SK-N-SH (cell line): ENCODE data around the gene ZNRD2. TPM values are rescaled to one million over a fixed set of nuclear protein-coding genes. Genes with fewer than 3 reads are reported as not detected.

Experiments used
- CTCF ChIA-PET: fragments of 300-600, 350-600 bp; formaldehyde crosslinking; extraction: SDS; loops from one replicate; lab custom pipeline; 2021; lab: Yijun Ruan, JAX
- POLR2A ChIA-PET: fragments of 350-600 bp; sonication (Branson Sonifier 250); formaldehyde crosslinking; extraction: SDS; loops from one replicate; lab custom pipeline; 2020; ENCODE audit warnings: antibody characterized with exemption, inconsistent platforms; lab: Yijun Ruan, JAX
- DNase-seq: peaks from one replicate; pipeline ENCODE4 v3.0.0; 2012
- H2AFZ ChIP-seq: fragments of 200-600 bp; sonication (generic); 2 replicates; pipeline ENCODE4 v1.8.1; 2016; ENCODE audit warnings: antibody characterized with exemption, mild to moderate bottlenecking, low read depth
- H3F3A ChIP-seq: fragments of 200-600 bp; sonication (generic); replicated peaks from 2 replicates; pipeline ENCODE3; 2016; ENCODE audit warnings: antibody characterized with exemption, mild to moderate bottlenecking; ENCODE audit not compliant: insufficient read depth
- H3K27ac ChIP-seq, 2 experiments: fragments of 200-500 bp in 1 of 2; fragments of 200-600 bp in 1 of 2; sonication (Bioruptor generic) in 1 of 2; sonication (generic), shearing (Covaris generic) in 1 of 2; 2 replicates each; pipeline versions ENCODE4 v1.5.1 to v1.6.1; 2014 to 2016; ENCODE audit warnings: low read depth in 2 of 2, inconsistent platforms in 1 of 2, low read length in 1 of 2, mild to moderate bottlenecking in 1 of 2, mixed read lengths in 1 of 2
- H3K27me3 ChIP-seq: fragments of 200-600 bp; sonication (generic), shearing (Covaris generic); 2 replicates; pipeline ENCODE4 v1.6.1; 2016; ENCODE audit warnings: mixed run types; ENCODE audit not compliant: insufficient read depth
- H3K36me3 ChIP-seq, 2 experiments: fragments of 200-500 bp in 1 of 2; fragments of 200-600 bp in 1 of 2; sonication (Bioruptor generic) in 1 of 2; sonication (generic) in 1 of 2; replicated peaks in 1 of 2; 2 replicates each; pipeline versions ENCODE3 to v1.5.1; 2014 to 2016; ENCODE audit warnings: low read length in 1 of 2, mild to moderate bottlenecking in 1 of 2; ENCODE audit not compliant: insufficient read depth in 2 of 2, control insufficient read depth in 1 of 2
- H3K4me1 ChIP-seq, 2 experiments: fragments of 200-500 bp in 1 of 2; fragments of 200-600 bp in 1 of 2; sonication (Bioruptor generic) in 1 of 2; sonication (generic), shearing (Covaris generic) in 1 of 2; 2 replicates each; pipeline versions ENCODE4 v1.5.1 to v1.6.1; 2014 to 2016; ENCODE audit warnings: low read depth in 1 of 2, low read length in 1 of 2, mixed run types in 1 of 2; ENCODE audit not compliant: insufficient read depth in 2 of 2, control insufficient read depth in 1 of 2
- H3K4me2 ChIP-seq: fragments of 200-600 bp; sonication (generic), shearing (Covaris generic); 2 replicates; pipeline ENCODE4 v1.6.1; 2017; ENCODE audit warnings: mixed run types
- H3K4me3 ChIP-seq, 2 experiments: fragments of 200-500 bp in 1 of 2; fragments of 200-600 bp in 1 of 2; sonication (Bioruptor generic) in 1 of 2; sonication (generic), shearing (Covaris generic) in 1 of 2; 2 replicates each; pipeline versions ENCODE4 v1.5.1 to v1.8.1; 2014 to 2016; ENCODE audit warnings: low read depth in 2 of 2, inconsistent platforms in 1 of 2, low read length in 1 of 2, mild to moderate bottlenecking in 1 of 2, mixed read lengths in 1 of 2, moderate library complexity in 1 of 2
- H3K79me2 ChIP-seq: fragments of 200-600 bp; sonication (generic); 2 replicates; pipeline ENCODE4 v1.8.1; 2017; ENCODE audit warnings: mild to moderate bottlenecking; ENCODE audit not compliant: insufficient read depth
- H3K9ac ChIP-seq: fragments of 200-600 bp; sonication (generic); 2 replicates; pipeline ENCODE4 v1.6.1; 2017; ENCODE audit warnings: mixed run types
- H3K9me2 ChIP-seq: fragments of 200-600 bp; sonication (generic); 2 replicates; pipeline ENCODE4 v1.6.1; 2017; ENCODE audit warnings: mixed run types
- H3K9me3 ChIP-seq: fragments of 200-600 bp; sonication (generic); 2 replicates; pipeline ENCODE4 v1.6.1; 2017; ENCODE audit warnings: mixed run types, mild to moderate bottlenecking, moderate library complexity
- H4K20me1 ChIP-seq: fragments of 200-600 bp; sonication (generic); 2 replicates; pipeline ENCODE4 v1.6.1; 2017; ENCODE audit warnings: mild to moderate bottlenecking, mixed run types; ENCODE audit not compliant: insufficient read depth
- CTCF ChIP-seq: fragments of 200-600 bp; sonication (generic); IDR thresholded peaks from 2 replicates; pipeline ENCODE4 v1.6.1; 2017; ENCODE audit warnings: antibody characterized with exemption, mild to moderate bottlenecking, moderate library complexity
- EZH2phosphoT487 ChIP-seq: fragments of 200-600 bp; sonication (generic); IDR thresholded peaks from 2 replicates; pipeline ENCODE4 v1.6.1; 2017; ENCODE audit warnings: low read depth, mixed run types, mild to moderate bottlenecking, antibody characterized with exemption, moderate library complexity, borderline replicate concordance
- FOSL2 ChIP-seq: IDR thresholded peaks from 2 replicates; pipeline ENCODE4 v1.4.0; 2012; ENCODE audit warnings: low read depth, mild to moderate bottlenecking, moderate library complexity, borderline replicate concordance
- FOXM1 ChIP-seq: IDR thresholded peaks from 2 replicates; pipeline ENCODE4 v1.4.0; 2012; ENCODE audit warnings: low read depth, mild to moderate bottlenecking
- IRF3 ChIP-seq: fragments of 150-350 bp; IDR thresholded peaks from 2 replicates; pipeline ENCODE4 v1.6.1; 2016; ENCODE audit warnings: mild to moderate bottlenecking, low read depth, low read length
- NFIC ChIP-seq: IDR thresholded peaks from 2 replicates; pipeline ENCODE4 v1.4.0; 2012; ENCODE audit warnings: borderline replicate concordance
- NRF1 ChIP-seq: IDR thresholded peaks from 2 replicates; pipeline ENCODE4 v1.6.1; 2012; ENCODE audit warnings: low read depth, mild to moderate bottlenecking, low read length
- POLR2AphosphoS5 ChIP-seq: IDR thresholded peaks from 2 replicates; pipeline ENCODE4 v1.6.1; 2012; ENCODE audit warnings: low read depth, low read length
- RAD21 ChIP-seq: IDR thresholded peaks from 2 replicates; pipeline ENCODE4 v1.6.1; 2012; ENCODE audit warnings: mild to moderate bottlenecking, low read length
- REST ChIP-seq: IDR thresholded peaks from 2 replicates; pipeline ENCODE4 v1.6.1; 2012; ENCODE audit warnings: mild to moderate bottlenecking, low read depth, low read length, moderate library complexity
- RFX5 ChIP-seq: IDR thresholded peaks from 2 replicates; pipeline ENCODE4 v1.6.1; 2012; ENCODE audit warnings: mild to moderate bottlenecking, improper control_type of control experiment, low read length
- SIN3A ChIP-seq: IDR thresholded peaks from 2 replicates; pipeline ENCODE4 v1.6.1; 2012; ENCODE audit warnings: low read depth, mild to moderate bottlenecking, low read length, moderate library complexity, borderline replicate concordance
- TAF1 ChIP-seq: IDR thresholded peaks from 2 replicates; pipeline ENCODE4 v1.6.1; 2012; ENCODE audit warnings: low read depth, mild to moderate bottlenecking, low read length, moderate library complexity, borderline replicate concordance
- TCF12 ChIP-seq: IDR thresholded peaks from 2 replicates; pipeline ENCODE4 v1.4.0; 2012
- ZBTB33 ChIP-seq: IDR thresholded peaks from 2 replicates; pipeline ENCODE4 v1.4.0; 2012; ENCODE audit warnings: low read depth, borderline replicate concordance
- WGBS: methylation state at CpG from one replicate; pipeline ENCODE4 v1.1.6; 2017; ENCODE audit warnings: low lambda C conversion rate; 5-methylcytosine and 5-hydroxymethylcytosine counted together
- polyA plus RNA-seq, 3 experiments: library from polyadenylated mRNA; depleted of rRNA; stranded (reverse); fragments of >200 nt; gene quantifications; 2 replicates each; pipeline ENCODE4 v1.2.3, GENCODE V29; 2012

Gene ZNRD2
- polyA plus RNA-seq, 1 of the 3 experiments (the other 2 are of a cell fraction): 78.1 TPM

GRCh38 chr11:65538232-65538914 is 31.9 kb upstream of the ZNRD2 start:
- Histone ChIP-seq H2AFZ (no peak overlapping the region), H3K4me3 (no peak overlapping the region), H3F3A (peaks cover 54% of the 10 kb centered on the region), H3K4me2 (no peak overlapping the region), H3K27me3 (no peaks in the 10 kb centered on the region), H3K9ac (no peak overlapping the region), H3K36me3 (peaks cover 0 to 41% of the 10 kb centered on the region in 2 experiments), H3K27ac (no peak overlapping the region), H3K4me1 (peaks cover 4 to 12% of the 10 kb centered on the region in 2 experiments; a peak in 1 of 4 replicates), H3K9me2 (no peaks in the 10 kb centered on the region), H3K9me3 (no peaks in the 10 kb centered on the region), H3K79me2 (no peaks in the 10 kb centered on the region), H4K20me1 (peaks cover 20% of the 10 kb centered on the region)
- no peak for TF ChIP-seq TCF12
- no peak for TF ChIP-seq SIN3A
- TF ChIP-seq RFX5: no peak
- TF ChIP-seq CTCF: no peak
- ChIA-PET CTCF (interaction anchor here (0.7 to 13.1 kb wide), 6 partner anchors 11 to 56 kb away, joined by 3 to 295 read pairs (median 5); partner anchors contain the start of genes EHBP1L1, FAM89B, SCYL1 and ZNRD2), POLR2A (interaction anchor here (1.0 to 1.3 kb wide), 2 partner anchors 20 to 32 kb away, joined by 3 read pairs; partner anchors contain the start of genes LTBP3 and ZNRD2)
- no peak for DNase-seq
- WGBS: 95% methylated on average over 33 of the region's 43 CpGs

GRCh38 chr11:65538915-65539743 is 31.1 kb upstream of the ZNRD2 start:
- Histone ChIP-seq H3K9me2 (no peaks in the 10 kb centered on the region), H4K20me1 (peaks cover 20% of the 10 kb centered on the region), H3K9ac (no peak overlapping the region), H3K4me3 (no peak overlapping the region), H3F3A (peaks cover 48% of the 10 kb centered on the region), H3K27ac (no peak overlapping the region), H3K4me2 (no peak overlapping the region), H2AFZ (no peak overlapping the region), H3K36me3 (peaks cover 0 to 44% of the 10 kb centered on the region in 2 experiments), H3K4me1 (peaks cover 4 to 12% of the 10 kb centered on the region in 2 experiments; a peak in 1 of 4 replicates), H3K9me3 (no peaks in the 10 kb centered on the region), H3K79me2 (no peaks in the 10 kb centered on the region), H3K27me3 (no peaks in the 10 kb centered on the region)
- POLR2A ChIA-PET: interaction anchor here (1.0 to 1.3 kb wide), 3 partner anchors 14 to 31 kb away, joined by 3 to 6 read pairs (median 3); partner anchors contain the start of genes LTBP3, SCYL1 and ZNRD2
- WGBS: 96% methylated on average over 83 of the region's 92 CpGs
- CTCF ChIA-PET: interaction anchor here (0.7 to 13.1 kb wide), 12 partner anchors 12 to 176 kb away, joined by 3 to 295 read pairs (median 18); partner anchors contain the start of genes EHBP1L1, FAM89B, KCNK7 and SCYL1
- DNase-seq: no peak
- no peak for TF ChIP-seq NRF1
- TF ChIP-seq IRF3: no peak
- no peak for TF ChIP-seq TAF1
- no peak for TF ChIP-seq FOXM1
- no peak for TF ChIP-seq RAD21
- TF ChIP-seq TCF12: no peak
- TF ChIP-seq NFIC: no peak
- TF ChIP-seq EZH2phosphoT487: no peak
- TF ChIP-seq FOSL2: no peak
- no peak for TF ChIP-seq REST
- no peak for TF ChIP-seq ZBTB33
- TF ChIP-seq POLR2AphosphoS5: no peak
